K562 (cell line): ENCODE measurements around the gene PPP4R1. TPM values are rescaled to one million over a fixed set of nuclear protein-coding genes. Genes with fewer than 3 reads are reported as not detected.
A peak's percentile ranks its signal among the peaks of the same experiment; 100 is the strongest.

ENCODE experiments used
- ATAC-seq: fragments of 200-7000 bp; cut with Tn5 transposase; 3 replicates; pipeline ENCODE4 v1.9.1; 2020; ENCODE audit warnings: moderate library complexity
- BruUV-seq: library from RNA; stranded (reverse); fragments of 400-500 nt; replicated peaks from 2 replicates; lab custom pipeline; 2021; lab: Mats Ljungman, UMichigan
- CTCF ChIA-PET: fragments of 300-600 bp; formaldehyde crosslinking; extraction: SDS; loops from one replicate; lab custom pipeline; 2021; ENCODE audit warnings: low intra/inter-chr PET ratio; lab: Yijun Ruan, JAX
- POLR2A ChIA-PET: fragments of 300-600, 350-650 bp; sonication (Branson Sonifier 250); formaldehyde crosslinking; extraction: SDS; loops from one replicate; lab custom pipeline; 2021; ENCODE audit warnings: antibody characterized with exemption, inconsistent platforms; lab: Yijun Ruan, JAX
- DNase-seq, 4 experiments: peaks; one replicate each; pipeline versions ENCODE4 v3.0.0 to v3.0.0-alpha.2; 2011 to 2018; ENCODE audit warnings: low spot score in 3 of 4, mixed read lengths in 3 of 4; ENCODE audit errors: extremely low read depth in 1 of 4
- FAIRE-seq: peaks from 2 replicates; lab custom pipeline; 2011; peaks lifted over from hg19 to GRCh38; lab: Jason Lieb, UNC
- H2AFZ ChIP-seq: 2 replicates; pipeline ENCODE4 v1.6.0; 2011; ENCODE audit warnings: low read depth, low read length, control low read depth, inconsistent platforms
- H3K27ac ChIP-seq: fragments of 200-600 bp; 3 replicates; pipeline ENCODE4 v1.8.0; 2011; ENCODE audit warnings: low read depth, mild to moderate bottlenecking, control low read depth, inconsistent platforms, low read length, moderate library complexity, mixed read lengths; ENCODE audit errors: extremely low read depth
- H3K27me3 ChIP-seq, 2 experiments: fragments of 300-600 bp in 1 of 2; 2 replicates in 1 of 2; 3 replicates in 1 of 2; pipeline versions ENCODE4 v1.6.0 to v1.8.0; 2011; ENCODE audit warnings: inconsistent platforms in 2 of 2, low read length in 2 of 2, mild to moderate bottlenecking in 1 of 2, mixed read lengths in 1 of 2, moderate library complexity in 1 of 2; ENCODE audit not compliant: control insufficient read depth in 2 of 2, insufficient read depth in 2 of 2
- H3K36me3 ChIP-seq: fragments of 300-600 bp; 3 replicates; pipeline ENCODE4 v1.8.0; 2011; ENCODE audit warnings: mild to moderate bottlenecking, low read length, inconsistent platforms; ENCODE audit not compliant: control insufficient read depth, insufficient read depth
- H3K4me1 ChIP-seq, 2 experiments: fragments of 200-600 bp in 1 of 2; replicated peaks in 1 of 2; 2 replicates in 1 of 2; 3 replicates in 1 of 2; pipeline versions ENCODE4 v1.5.1 to v1.8.0; 2011; ENCODE audit warnings: inconsistent platforms in 2 of 2, low read length in 2 of 2, mild to moderate bottlenecking in 1 of 2, mixed read lengths in 1 of 2, moderate library complexity in 1 of 2; ENCODE audit not compliant: control insufficient read depth in 2 of 2, insufficient read depth in 2 of 2
- H3K4me2 ChIP-seq: 2 replicates; pipeline ENCODE4 v1.6.1; 2011; ENCODE audit warnings: low read length, control low read depth, inconsistent platforms, mixed read lengths; ENCODE audit not compliant: insufficient read depth
- H3K4me3 ChIP-seq: fragments of 200-600 bp; sonication (generic), shearing (Covaris generic); 2 replicates; pipeline ENCODE4 v1.5.1; 2016; ENCODE audit warnings: control low read depth, inconsistent platforms
- H3K79me2 ChIP-seq: fragments of 200-600 bp; 3 replicates; pipeline ENCODE4 v1.8.0; 2011; ENCODE audit warnings: low read length, inconsistent platforms; ENCODE audit not compliant: control insufficient read depth, insufficient read depth
- H3K9ac ChIP-seq, 2 experiments: 2 replicates each; pipeline versions ENCODE4 v1.6.0 to v1.6.1; 2011; ENCODE audit warnings: low read depth in 2 of 2, low read length in 2 of 2, control low read depth in 1 of 2, inconsistent platforms in 1 of 2, mild to moderate bottlenecking in 1 of 2, mixed read lengths in 1 of 2; ENCODE audit not compliant: insufficient read depth in 1 of 2
- H3K9me1 ChIP-seq: one replicate; pipeline ENCODE4 v1.6.0; 2011; ENCODE audit warnings: inconsistent platforms, mild to moderate bottlenecking, low read length, moderate library complexity; ENCODE audit not compliant: control insufficient read depth, insufficient read depth
- H3K9me3 ChIP-seq: replicated peaks from 2 replicates; pipeline ENCODE4 v1.5.1; 2011; ENCODE audit warnings: low read depth, low read length, inconsistent platforms; ENCODE audit not compliant: control insufficient read depth, insufficient read depth
- H4K20me1 ChIP-seq: replicated peaks from 2 replicates; pipeline ENCODE4 v1.6.1; 2011; ENCODE audit warnings: low read length, inconsistent platforms, mixed read lengths; ENCODE audit not compliant: control insufficient read depth, insufficient read depth
- ARID1B ChIP-seq: fragments of 450-650 bp; IDR thresholded peaks from 2 replicates; pipeline ENCODE4 v1.6.1; 2016; ENCODE audit warnings: antibody characterized with exemption, mild to moderate bottlenecking, inconsistent platforms
- ARID2 ChIP-seq: fragments of 450-650 bp; IDR thresholded peaks from 2 replicates; pipeline ENCODE4 v1.6.1; 2017; ENCODE audit warnings: antibody characterized with exemption, mild to moderate bottlenecking
- CBFA2T2 ChIP-seq: fragments of 450-650 bp; conservative IDR thresholded peaks from 2 replicates; pipeline ENCODE4 v1.6.1; 2017; ENCODE audit warnings: mild to moderate bottlenecking
- MYNN ChIP-seq, 2 experiments: sonication (generic); formaldehyde crosslinking in 1 of 2; IDR thresholded peaks; 2 replicates each; pipeline versions ENCODE4 v1.5.0 to v1.6.1; 2016 to 2020; ENCODE audit warnings: antibody characterized with exemption in 1 of 2, missing genetic modification reagents in 1 of 2
- SRSF7 ChIP-seq: fragments of 200-400 bp; formaldehyde crosslinking; optimal IDR thresholded peaks from 2 replicates; pipeline ENCODE3; 2017; ENCODE audit warnings: mild to moderate bottlenecking, low read depth, low read length
- TCF3 ChIP-seq: sonication (generic); formaldehyde crosslinking; IDR thresholded peaks from 2 replicates; pipeline ENCODE4 v1.4.0; 2020; ENCODE audit warnings: mild to moderate bottlenecking, missing genetic modification reagents
- TEAD4 ChIP-seq, 2 experiments: sonication (generic) in 1 of 2; formaldehyde crosslinking in 1 of 2; IDR thresholded peaks; 2 replicates each; pipeline versions ENCODE4 v1.6.1 to v1.8.0; 2012 to 2022; ENCODE audit warnings: borderline replicate concordance in 1 of 2, inconsistent platforms in 1 of 2, low read length in 1 of 2, mild to moderate bottlenecking in 1 of 2, missing genetic modification reagents in 1 of 2
- ZNF12 ChIP-seq: sonication (generic); formaldehyde crosslinking; IDR thresholded peaks from 2 replicates; pipeline ENCODE4 v1.4.0; 2020; ENCODE audit warnings: mild to moderate bottlenecking, missing genetic modification reagents
- ZNF583 ChIP-seq: fragments of 250-450 bp; sonication (Bioruptor Pico); IDR thresholded peaks from 2 replicates; pipeline ENCODE4 v1.4.0; 2020
- ZNF778 ChIP-seq: fragments of 450-650 bp; formaldehyde crosslinking; IDR thresholded peaks from 2 replicates; pipeline ENCODE4 v1.4.0; 2020; ENCODE audit warnings: mild to moderate bottlenecking, moderate library complexity
- WGBS: fragments of 100-300 bp; shearing (Covaris generic); methylation state at CpG from one replicate; pipeline ENCODE4 v1.1.6; 2016; ENCODE audit warnings: low coverage, mixed read lengths; ENCODE audit not compliant: insufficient coverage; ENCODE audit errors: missing lambda C conversion rate; 5-methylcytosine and 5-hydroxymethylcytosine counted together
- in situ Hi-C: fragments of 300-500 bp; cut with MboI; formaldehyde crosslinking; loops from 4 replicates; pipeline ENCODE4 v1.15.0; 2018; ENCODE audit warnings: inconsistent platforms, mixed read lengths
- intact Hi-C: fragments of 100-400 bp; cut with micrococcal nuclease; formaldehyde crosslinking; loops from 2 replicates; pipeline ENCODE4 v1.14.2; 2022
- polyA plus RNA-seq, 8 experiments: library from polyadenylated mRNA; depleted of rRNA in 4 of 8; stranded (reverse) in 5 of 8; unstranded in 3 of 8; fragments of >200 nt; fragmentation: Nextera tagmentation in 2 of 8; fragmentation: Illumina TruSeq in 1 of 8; extraction: Ambion mirVana in 2 of 8; extraction: Trizol in 1 of 8; gene quantifications; 2 replicates each; pipeline versions ENCODE4 v1.2.1 to v1.2.3, GENCODE V29; 2011 to 2014; ENCODE audit warnings: inconsistent platforms in 1 of 8, missing spikeins in 1 of 8
- total RNA-seq, 7 experiments: library from RNA; depleted of rRNA in 6 of 7; stranded (reverse); fragments of >200 nt in 6 of 7; fragmentation: Illumina TruSeq in 2 of 7; extraction: Trizol in 2 of 7; gene quantifications; 2 replicates each; pipeline versions ENCODE4 v1.2.1 to v1.2.3, GENCODE V29; 2011 to 2021; ENCODE audit warnings: low replicate concordance in 1 of 7
- TF ChIP-seq, protein P1 (sequence below): sonication (generic); formaldehyde crosslinking; IDR thresholded peaks from 2 replicates; pipeline ENCODE4 v1.4.0; 2020; ENCODE audit warnings: mild to moderate bottlenecking, missing genetic modification reagents
- TF ChIP-seq, protein P2 (sequence below): fragments of 250-450 bp; sonication (Bioruptor Pico); IDR thresholded peaks from 2 replicates; pipeline ENCODE4 v1.4.0; 2020
- TF ChIP-seq, protein P3 (sequence below): fragments of 450-650 bp; formaldehyde crosslinking; IDR thresholded peaks from 2 replicates; pipeline ENCODE4 v1.4.0; 2020; ENCODE audit warnings: mild to moderate bottlenecking, moderate library complexity
- TF ChIP-seq, protein P4 (sequence below): fragments of 450-650 bp; formaldehyde crosslinking; IDR thresholded peaks from 2 replicates; pipeline ENCODE4 v1.4.0; 2020; ENCODE audit warnings: mild to moderate bottlenecking

The PPP4R1 gene
- total and polyA plus RNA-seq, 9 of the 15 experiments (the other 6 are each of a cell fraction or from before 2014, with no cell fraction given) = 23.5 to 136 (median 84.5) TPM

DNA sequence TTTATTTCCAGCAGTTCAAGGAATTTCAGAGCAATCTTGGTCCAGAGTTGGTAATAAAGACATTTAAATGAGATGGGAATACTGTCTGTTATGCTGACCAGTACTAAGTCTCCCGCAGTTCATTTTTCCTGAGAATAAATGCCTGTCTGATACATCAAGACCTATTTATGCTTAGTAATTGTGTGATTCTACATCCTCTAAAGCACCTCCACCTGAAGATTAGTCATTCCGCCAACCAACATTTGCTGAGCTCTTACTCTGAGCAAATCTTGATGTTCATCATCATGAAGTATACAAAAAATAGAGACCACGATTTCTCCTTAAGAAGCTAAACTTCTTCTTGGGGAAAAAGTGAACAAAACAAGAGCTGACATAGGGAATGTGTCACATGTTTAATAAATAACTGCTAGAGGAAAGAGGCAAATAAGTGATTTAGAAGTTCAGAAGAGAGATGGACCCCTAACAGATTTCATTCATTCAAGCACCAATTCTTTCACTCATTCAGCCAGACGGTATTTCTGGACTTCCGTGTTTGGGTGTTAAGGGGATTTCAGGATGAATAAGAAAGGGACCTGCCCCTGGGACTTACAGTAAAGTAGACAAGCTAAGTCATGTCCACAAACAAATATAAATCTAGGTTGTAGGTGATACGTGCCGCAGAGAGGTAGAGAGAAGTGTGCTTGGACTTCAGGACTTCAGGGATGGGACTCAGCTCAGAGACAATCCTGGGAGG is 34.2 kb upstream of the PPP4R1 start:
- H3K79me2 ChIP-seq = no peaks in the 10 kb centered on the region
- peak overlapping the region; percentile 46 for H2AFZ ChIP-seq
- in situ Hi-C loops = no loop called here
- WGBS = 71% methylated on average over 7 of the region's 7 CpGs
- H3K4me3 ChIP-seq = no peak overlapping the region
- no peak for FAIRE-seq
- H3K27me3 ChIP-seq = no peaks in the 10 kb centered on the region
- no TSS peak for BruUV-seq
- no peak overlapping the region for H3K9ac ChIP-seq
- H3K9me1 ChIP-seq = no peaks in the 10 kb centered on the region
- H4K20me1 ChIP-seq = no peaks in the 10 kb centered on the region
- intact Hi-C loops = no loop called here
- ChIA-PET CTCF (no interaction called here), POLR2A (interaction anchor here (0.9 to 2.0 kb wide), 2 partner anchors 13 to 289 kb away, joined by 5 to 7 read pairs; no protein-coding TSS in a partner anchor)
- no peak for ATAC-seq
- H3K9me3 ChIP-seq = no peaks in the 10 kb centered on the region
- no peak overlapping the region for H3K27ac ChIP-seq
- H3K4me1 ChIP-seq = no peaks in the 10 kb centered on the region; a peak in 1 of 5 replicates
- TF ChIP-seq, protein P1, sequence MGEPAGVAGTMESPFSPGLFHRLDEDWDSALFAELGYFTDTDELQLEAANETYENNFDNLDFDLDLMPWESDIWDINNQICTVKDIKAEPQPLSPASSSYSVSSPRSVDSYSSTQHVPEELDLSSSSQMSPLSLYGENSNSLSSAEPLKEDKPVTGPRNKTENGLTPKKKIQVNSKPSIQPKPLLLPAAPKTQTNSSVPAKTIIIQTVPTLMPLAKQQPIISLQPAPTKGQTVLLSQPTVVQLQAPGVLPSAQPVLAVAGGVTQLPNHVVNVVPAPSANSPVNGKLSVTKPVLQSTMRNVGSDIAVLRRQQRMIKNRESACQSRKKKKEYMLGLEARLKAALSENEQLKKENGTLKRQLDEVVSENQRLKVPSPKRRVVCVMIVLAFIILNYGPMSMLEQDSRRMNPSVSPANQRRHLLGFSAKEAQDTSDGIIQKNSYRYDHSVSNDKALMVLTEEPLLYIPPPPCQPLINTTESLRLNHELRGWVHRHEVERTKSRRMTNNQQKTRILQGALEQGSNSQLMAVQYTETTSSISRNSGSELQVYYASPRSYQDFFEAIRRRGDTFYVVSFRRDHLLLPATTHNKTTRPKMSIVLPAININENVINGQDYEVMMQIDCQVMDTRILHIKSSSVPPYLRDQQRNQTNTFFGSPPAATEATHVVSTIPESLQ (CRISPR knock-in tag) = no peak
- TF ChIP-seq ZNF778 (CRISPR knock-in tag) = no peak
- TF ChIP-seq TEAD4 (IDR thresholded peaks at IDR 0.05; ENCODE audit: low read length) = no peak
- no peak for TF ChIP-seq TEAD4 (CRISPR knock-in tag; IDR thresholded peaks at IDR 0.05; ENCODE audit: borderline replicate concordance)
- TF ChIP-seq, protein P2, sequence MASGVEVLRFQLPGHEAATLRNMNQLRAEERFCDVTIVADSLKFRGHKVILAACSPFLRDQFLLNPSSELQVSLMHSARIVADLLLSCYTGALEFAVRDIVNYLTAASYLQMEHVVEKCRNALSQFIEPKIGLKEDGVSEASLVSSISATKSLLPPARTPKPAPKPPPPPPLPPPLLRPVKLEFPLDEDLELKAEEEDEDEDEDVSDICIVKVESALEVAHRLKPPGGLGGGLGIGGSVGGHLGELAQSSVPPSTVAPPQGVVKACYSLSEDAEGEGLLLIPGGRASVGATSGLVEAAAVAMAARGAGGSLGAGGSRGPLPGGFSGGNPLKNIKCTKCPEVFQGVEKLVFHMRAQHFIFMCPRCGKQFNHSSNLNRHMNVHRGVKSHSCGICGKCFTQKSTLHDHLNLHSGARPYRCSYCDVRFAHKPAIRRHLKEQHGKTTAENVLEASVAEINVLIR (CRISPR knock-in tag) = no peak
- no peak for TF ChIP-seq ZNF583 (CRISPR knock-in tag)
- TF ChIP-seq TCF3 (CRISPR knock-in tag) = no peak
- no peak for TF ChIP-seq MYNN (IDR thresholded peaks at IDR 0.05)
- no peak for TF ChIP-seq MYNN (CRISPR knock-in tag; IDR thresholded peaks at IDR 0.05)
- no peak for TF ChIP-seq SRSF7
- no peak for TF ChIP-seq ARID2
- TF ChIP-seq ZNF12 (CRISPR knock-in tag) = no peak
- TF ChIP-seq, protein P3, sequence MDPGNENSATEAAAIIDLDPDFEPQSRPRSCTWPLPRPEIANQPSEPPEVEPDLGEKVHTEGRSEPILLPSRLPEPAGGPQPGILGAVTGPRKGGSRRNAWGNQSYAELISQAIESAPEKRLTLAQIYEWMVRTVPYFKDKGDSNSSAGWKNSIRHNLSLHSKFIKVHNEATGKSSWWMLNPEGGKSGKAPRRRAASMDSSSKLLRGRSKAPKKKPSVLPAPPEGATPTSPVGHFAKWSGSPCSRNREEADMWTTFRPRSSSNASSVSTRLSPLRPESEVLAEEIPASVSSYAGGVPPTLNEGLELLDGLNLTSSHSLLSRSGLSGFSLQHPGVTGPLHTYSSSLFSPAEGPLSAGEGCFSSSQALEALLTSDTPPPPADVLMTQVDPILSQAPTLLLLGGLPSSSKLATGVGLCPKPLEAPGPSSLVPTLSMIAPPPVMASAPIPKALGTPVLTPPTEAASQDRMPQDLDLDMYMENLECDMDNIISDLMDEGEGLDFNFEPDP (CRISPR knock-in tag) = no peak
- TF ChIP-seq ARID1B = no peak
- TF ChIP-seq CBFA2T2 = no peak
- TF ChIP-seq, protein P4, sequence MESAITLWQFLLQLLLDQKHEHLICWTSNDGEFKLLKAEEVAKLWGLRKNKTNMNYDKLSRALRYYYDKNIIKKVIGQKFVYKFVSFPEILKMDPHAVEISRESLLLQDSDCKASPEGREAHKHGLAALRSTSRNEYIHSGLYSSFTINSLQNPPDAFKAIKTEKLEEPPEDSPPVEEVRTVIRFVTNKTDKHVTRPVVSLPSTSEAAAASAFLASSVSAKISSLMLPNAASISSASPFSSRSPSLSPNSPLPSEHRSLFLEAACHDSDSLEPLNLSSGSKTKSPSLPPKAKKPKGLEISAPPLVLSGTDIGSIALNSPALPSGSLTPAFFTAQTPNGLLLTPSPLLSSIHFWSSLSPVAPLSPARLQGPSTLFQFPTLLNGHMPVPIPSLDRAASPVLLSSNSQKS (CRISPR knock-in tag) = no peak
- H3K4me2 ChIP-seq = no peak overlapping the region
- DNase-seq = no peak
- H3K36me3 ChIP-seq = no peaks in the 10 kb centered on the region
